H1 (cell line): Measurements from ENCODE around the gene OSBP2. TPM values are rescaled to one million over a fixed set of nuclear protein-coding genes. Genes with fewer than 3 reads are reported as not detected.

Source experiments
- CTCF ChIA-PET: fragments of 300-600 bp; sonication (Branson Sonifier 250); formaldehyde crosslinking; loops from one replicate; lab custom pipeline; 2021; ENCODE audit not compliant: partially characterized antibody; lab: Charles Lee
- POLR2A ChIA-PET: fragments of 300-600 bp; sonication (Branson Sonifier 250); formaldehyde crosslinking; loops from one replicate; lab custom pipeline; 2021; ENCODE audit warnings: inconsistent platforms; ENCODE audit not compliant: partially characterized antibody; lab: Charles Lee
- DNase-seq, 2 experiments: peaks; one replicate each; pipeline versions ENCODE4 v3.0.0 to v3.0.0-alpha.2; 2010 to 2022; ENCODE audit warnings: low spot score in 2 of 2, low read depth in 1 of 2, mixed read lengths in 1 of 2
- FAIRE-seq: peaks from 2 replicates; lab custom pipeline; 2011; peaks lifted over from hg19 to GRCh38; lab: Jason Lieb, UNC
- H2AFZ ChIP-seq: 2 replicates; pipeline ENCODE4 v1.8.1; 2012; ENCODE audit warnings: low read length, inconsistent platforms
- H2AK5ac ChIP-seq: 2 replicates; pipeline ENCODE4 v1.6.1; 2013; ENCODE audit warnings: low read depth, low read length
- H2BK120ac ChIP-seq: replicated peaks from 2 replicates; pipeline ENCODE3; 2013; ENCODE audit warnings: low read depth, low read length, inconsistent platforms
- H2BK12ac ChIP-seq: 2 replicates; pipeline ENCODE4 v1.6.1; 2013; ENCODE audit warnings: low read depth, low read length
- H2BK15ac ChIP-seq: 2 replicates; pipeline ENCODE4 v1.6.1; 2013; ENCODE audit warnings: low read length
- H2BK20ac ChIP-seq: 2 replicates; pipeline ENCODE4 v1.6.1; 2013; ENCODE audit warnings: low read length
- H2BK5ac ChIP-seq: 2 replicates; pipeline ENCODE4 v1.6.1; 2013; ENCODE audit warnings: low read depth, low read length
- H3K14ac ChIP-seq: 2 replicates; pipeline ENCODE4 v1.6.1; 2013; ENCODE audit warnings: inconsistent platforms; ENCODE audit not compliant: insufficient read length
- H3K18ac ChIP-seq: 2 replicates; pipeline ENCODE4 v1.6.1; 2013; ENCODE audit warnings: low read length; ENCODE audit errors: extremely low read depth
- H3K23ac ChIP-seq: 2 replicates; pipeline ENCODE4 v1.6.1; 2013; ENCODE audit warnings: inconsistent platforms; ENCODE audit not compliant: insufficient read length
- H3K23me2 ChIP-seq: 2 replicates; pipeline ENCODE4 v1.6.1; 2013; ENCODE audit warnings: low read depth, low read length
- H3K27ac ChIP-seq: 2 replicates; pipeline ENCODE4 v1.6.1; 2011; ENCODE audit warnings: low read depth, low read length, inconsistent platforms
- H3K27me3 ChIP-seq, 4 experiments: replicated peaks in 1 of 4; 1 replicate in 1 of 4; 2 replicates in 3 of 4; pipeline versions ENCODE4 v1.6.1 to v1.8.1; 2011 to 2013; ENCODE audit warnings: low read length in 3 of 4, mild to moderate bottlenecking in 3 of 4, inconsistent platforms in 2 of 4, mixed read lengths in 2 of 4, moderate library complexity in 1 of 4; ENCODE audit not compliant: control insufficient read depth in 3 of 4, insufficient read depth in 3 of 4; ENCODE audit errors: extremely low read depth in 1 of 4
- H3K36me3 ChIP-seq, 4 experiments: 2 replicates each; pipeline versions ENCODE4 v1.6.1 to v1.8.1; 2011 to 2013; ENCODE audit warnings: mild to moderate bottlenecking in 4 of 4, low read length in 3 of 4, moderate library complexity in 2 of 4, control low read depth in 1 of 4, inconsistent platforms in 1 of 4; ENCODE audit not compliant: insufficient read depth in 4 of 4, control insufficient read depth in 2 of 4
- H3K4ac ChIP-seq: replicated peaks from 2 replicates; pipeline ENCODE3; 2013; ENCODE audit warnings: low read length, low read depth, mixed read lengths, inconsistent platforms; ENCODE audit not compliant: insufficient read length
- H3K4me1 ChIP-seq, 4 experiments: replicated peaks in 1 of 4; 1 replicate in 1 of 4; 2 replicates in 3 of 4; pipeline versions ENCODE4 v1.6.1 to v1.8.1; 2011 to 2013; ENCODE audit warnings: low read length in 3 of 4, inconsistent platforms in 2 of 4, mixed read lengths in 1 of 4; ENCODE audit not compliant: insufficient read depth in 4 of 4, control insufficient read depth in 3 of 4
- H3K4me2 ChIP-seq, 2 experiments: 2 replicates each; pipeline versions ENCODE4 v1.6.1 to v1.8.1; 2011 to 2013; ENCODE audit warnings: low read depth in 2 of 2, low read length in 2 of 2, control low read depth in 1 of 2, inconsistent platforms in 1 of 2, mild to moderate bottlenecking in 1 of 2; ENCODE audit not compliant: insufficient read depth in 1 of 2
- H3K4me3 ChIP-seq, 4 experiments: fragments of 200-600, 300-600 bp in 1 of 4; sonication (generic), shearing (Covaris generic), sonication (Bioruptor Twin) in 1 of 4; 2 replicates each; pipeline versions ENCODE4 v1.5.1 to v1.8.1; 2011 to 2016; ENCODE audit warnings: low read length in 4 of 4, low read depth in 3 of 4, control low read depth in 2 of 4, inconsistent platforms in 2 of 4, mild to moderate bottlenecking in 2 of 4, mixed read lengths in 1 of 4, moderate library complexity in 1 of 4; ENCODE audit not compliant: insufficient read depth in 2 of 4; ENCODE audit errors: extremely low read depth in 1 of 4
- H3K56ac ChIP-seq: replicated peaks from 2 replicates; pipeline ENCODE3; 2013; ENCODE audit warnings: low read depth, mild to moderate bottlenecking, mixed read lengths, low read length, inconsistent platforms; ENCODE audit not compliant: insufficient read length
- H3K79me1 ChIP-seq: 2 replicates; pipeline ENCODE4 v1.6.1; 2013; ENCODE audit warnings: low read depth, low read length, control low read depth
- H3K79me2 ChIP-seq, 2 experiments: 2 replicates each; pipeline versions ENCODE4 v1.6.1 to v1.8.1; 2012 to 2013; ENCODE audit warnings: low read length in 2 of 2, mild to moderate bottlenecking in 2 of 2, inconsistent platforms in 1 of 2; ENCODE audit not compliant: insufficient read depth in 2 of 2, control insufficient read depth in 1 of 2
- H3K9ac ChIP-seq, 4 experiments: replicated peaks in 1 of 4; 1 replicate in 1 of 4; 2 replicates in 3 of 4; pipeline versions ENCODE4 v1.6.1 to v1.8.1; 2011 to 2013; ENCODE audit warnings: low read depth in 3 of 4, low read length in 3 of 4, control low read depth in 2 of 4, mild to moderate bottlenecking in 2 of 4, moderate library complexity in 2 of 4, inconsistent platforms in 1 of 4; ENCODE audit errors: extremely low read depth in 1 of 4
- H3K9me3 ChIP-seq, 2 experiments: 2 replicates each; pipeline versions ENCODE4 v1.6.1 to v1.8.1; 2012 to 2013; ENCODE audit warnings: mild to moderate bottlenecking in 2 of 2, moderate library complexity in 2 of 2, control low read depth in 1 of 2, inconsistent platforms in 1 of 2, low read depth in 1 of 2, low read length in 1 of 2, mixed read lengths in 1 of 2; ENCODE audit not compliant: insufficient read depth in 2 of 2
- H4K20me1 ChIP-seq, 2 experiments: replicated peaks in 1 of 2; 2 replicates each; pipeline versions ENCODE3 to v1.8.1; 2011 to 2013; ENCODE audit warnings: inconsistent platforms in 2 of 2, low read length in 2 of 2, mild to moderate bottlenecking in 1 of 2; ENCODE audit not compliant: insufficient read depth in 2 of 2, control insufficient read depth in 1 of 2
- H4K5ac ChIP-seq: 2 replicates; pipeline ENCODE4 v1.6.1; 2013; ENCODE audit warnings: low read length, low read depth, mixed read lengths, inconsistent platforms; ENCODE audit not compliant: insufficient read length
- H4K8ac ChIP-seq: 2 replicates; pipeline ENCODE4 v1.8.0; 2013; ENCODE audit warnings: mild to moderate bottlenecking, moderate library complexity, low read length, inconsistent platforms; ENCODE audit not compliant: insufficient read depth; ENCODE audit errors: extremely low read depth
- H4K91ac ChIP-seq: replicated peaks from 2 replicates; pipeline ENCODE3; 2013; ENCODE audit warnings: low read length, mixed read lengths, inconsistent platforms; ENCODE audit not compliant: insufficient read length
- CTCF ChIP-seq, 3 experiments: IDR thresholded peaks; 1 replicate in 2 of 3; 2 replicates in 1 of 3; pipeline versions ENCODE4 v1.5.1 to v1.6.1; 2011; ENCODE audit warnings: low read length in 3 of 3, mild to moderate bottlenecking in 3 of 3, inconsistent platforms in 2 of 3, low read depth in 1 of 3, moderate library complexity in 1 of 3; ENCODE audit not compliant: insufficient read depth in 1 of 3; ENCODE audit errors: control extremely low read depth in 1 of 3
- JUND ChIP-seq: IDR thresholded peaks from 2 replicates; pipeline ENCODE4 v1.6.1; 2011; ENCODE audit warnings: mild to moderate bottlenecking, improper control_type of control experiment, low read length
- KDM4A ChIP-seq: IDR thresholded peaks from one replicate; pipeline ENCODE4 v1.7.1; 2012; ENCODE audit warnings: low read depth, mild to moderate bottlenecking, moderate library complexity, low read length, inconsistent platforms; ENCODE audit not compliant: severe bottlenecking
- RAD21 ChIP-seq, 2 experiments: IDR thresholded peaks in 1 of 2; conservative IDR thresholded peaks in 1 of 2; 2 replicates each; pipeline ENCODE4 v1.6.1; 2011; ENCODE audit warnings: low read depth in 2 of 2, low read length in 2 of 2, improper control_type of control experiment in 1 of 2, inconsistent platforms in 1 of 2, mild to moderate bottlenecking in 1 of 2, moderate library complexity in 1 of 2
- WGBS, 2 experiments: shearing (Covaris generic) in 1 of 2; methylation state at CpG; one replicate each; pipeline versions ENCODE4 v1.1.6 to v1.1.7; 2013 to 2015; ENCODE audit warnings: low lambda C conversion rate in 2 of 2, mixed read lengths in 2 of 2, inconsistent platforms in 1 of 2, low coverage in 1 of 2, missing lambda C conversion rate in 1 of 2; ENCODE audit not compliant: insufficient replicate concordance in 2 of 2, insufficient coverage in 1 of 2, insufficient read length in 1 of 2; ENCODE audit errors: extremely low coverage in 1 of 2, missing lambda C conversion rate in 1 of 2; 5-methylcytosine and 5-hydroxymethylcytosine counted together
- polyA plus RNA-seq, 7 experiments: library from polyadenylated mRNA; depleted of rRNA in 3 of 7; stranded (reverse) in 5 of 7; unstranded in 2 of 7; fragments of >200 nt in 5 of 7; fragments of 200-250 nt in 2 of 7; gene quantifications; 1 replicate in 5 of 7; 2 replicates in 1 of 7; 4 replicates in 1 of 7; pipeline versions ENCODE4 v1.2.1 to v1.2.3, GENCODE V29; 2011 to 2013; ENCODE audit warnings: missing spikeins in 2 of 7, mixed read lengths in 2 of 7
- total RNA-seq: library from RNA; stranded (reverse); fragmentation: NEBNext Ultra II Directional; extraction: Animal tissue kit (Norgen Biotek cat#: 25700); gene quantifications from 2 replicates; pipeline ENCODE4 v1.2.1, GENCODE V29; 2021

Gene OSBP2
- total and polyA plus RNA-seq, 2 of the 8 experiments (the other 6 are each of a cell fraction or from before 2014, with no cell fraction given) = 3.4 to 3.7 TPM

- WGBS, 2 experiments = 46% methylated on average over 12 of the region's 12 CpGs; no CpG with 5 or more reads in 1 of the 2 experiments
- Histone ChIP-seq H3K4me1 (peaks cover 0 to 3% (median 2%) of the 10 kb centered on the region in 4 experiments; a peak in 4 of 7 replicates), H3K36me3 (no peaks in the 10 kb centered on the region), H4K91ac (no peak overlapping the region), H3K27ac (no peak overlapping the region), H4K8ac (no peak overlapping the region), H3K4me3 (no peak overlapping the region), H2BK12ac (no peak overlapping the region), H3K79me2 (no peaks in the 10 kb centered on the region), H2AK5ac (no peak overlapping the region), H3K4ac (no peak overlapping the region), H3K23ac (no peak overlapping the region), H3K23me2 (no peaks in the 10 kb centered on the region), H2BK120ac (no peak overlapping the region), H4K5ac (no peak overlapping the region), H3K9me3 (no peaks in the 10 kb centered on the region), H2AFZ (no peak overlapping the region), H3K56ac (no peak overlapping the region), H4K20me1 (no peaks in the 10 kb centered on the region), H2BK20ac (no peak overlapping the region), H3K18ac (no peak overlapping the region), H3K79me1 (peaks cover 2% of the 10 kb centered on the region; the same call in 1 of the 2 replicates), H3K9ac (no peak overlapping the region), H3K27me3 (no peaks in the 10 kb centered on the region), H3K4me2 (peak overlapping the region in 1 of 2 experiments; percentile 54; a peak in 1 of 4 replicates), H3K14ac (no peak overlapping the region), H2BK15ac (no peak overlapping the region), H2BK5ac (no peak overlapping the region)
- POLR2A ChIA-PET = interaction anchor here (1.4 to 1.9 kb wide), 2 partner anchors 126 to 157 kb away, joined by 4 to 6 read pairs; no protein-coding TSS in a partner anchor
- CTCF ChIA-PET = interaction anchor here (0.6 to 5.9 kb wide), 31 partner anchors 9 to 754 kb away, joined by 3 to 58 read pairs (median 4); no protein-coding TSS in a partner anchor
- peak; percentile 41; the same call in 1 of the 2 replicates for TF ChIP-seq JUND
- no peak for TF ChIP-seq KDM4A
- peak; percentile 92 to 93 for TF ChIP-seq RAD21 (IDR thresholded peaks at IDR 0.05 in 1 of 2, conservative IDR thresholded peaks at IDR 0.05 in 1 of 2; ENCODE audit: low read depth in 2 of 2, low read length in 2 of 2)
- TF ChIP-seq CTCF (IDR thresholded peaks at IDR 0.05; ENCODE audit: control extremely low read depth in 1 of 3, insufficient read depth in 1 of 3, low read depth in 1 of 3, low read length in 3 of 3) = peak; percentile 23 to 86 (median 80)
- DNase-seq (peak; percentile 21 to 61), FAIRE-seq (peak; percentile 96)
These were observed 69.4 kb downstream of the OSBP2 start for GRCh38 chr22:30763815-30764673.
